GM19351 (cell line): Measurements from ENCODE around the gene KIR2DL1.
"Not testable (repeated sequence)": the region's sequence is repeated elsewhere in the genome, so short reads cannot be mapped to it uniquely, and the experiment has no call there.

ENCODE experiments used
- ATAC-seq: cut with Tn5 transposase; IDR thresholded peaks from one replicate; pipeline ENCODE4 v1.9.1; 2021; ENCODE audit warnings: mild to moderate bottlenecking, moderate library complexity; ENCODE audit not compliant: unreplicated experiment

Gene KIR2DL1

GRCh38 chr19:54769646-54770045 lies at the start of gene KIR2DL1:
Gene KIR2DL1, plus strand, starts transcription at chr19:54769793. Its CDS starts 58 bp downstream, at chr19:54769851.
- not testable (repeated sequence) for ATAC-seq

GRCh38 chr19:54724142-54724541 lies 45.5 kb upstream of the KIR2DL1 start, which contains the start of gene KIR3DL3:
Gene KIR3DL3, plus strand, starts transcription at chr19:54724442. Its CDS starts 55 bp downstream, at chr19:54724497.
- ATAC-seq, result no peak

GRCh38 chr19:54724644-54725043 lies 44.9 kb upstream of the KIR2DL1 start:
- ATAC-seq, result no peak

GRCh38 chr19:54725321-54725720 lies 44.3 kb upstream of the KIR2DL1 start:
- ATAC-seq, result no peak

GRCh38 chr19:54727562-54727961 lies 42.0 kb upstream of the KIR2DL1 start:
- ATAC-seq, result no peak

GRCh38 chr19:54728167-54728566 lies 41.4 kb upstream of the KIR2DL1 start:
- ATAC-seq, result no peak

- ATAC-seq, result no peak
Measured at GRCh38 chr19:54729416-54730188, 40.0 kb upstream of the KIR2DL1 start.

GRCh38 chr19:54731191-54731590 lies 38.4 kb upstream of the KIR2DL1 start:
- ATAC-seq, result no peak

- not testable (repeated sequence) for ATAC-seq
Measured at GRCh38 chr19:54738306-54738705, 31.3 kb upstream of the KIR2DL1 start, which contains the start of gene KIR2DL3. Gene KIR2DL3, plus strand, starts transcription at chr19:54738513. Its CDS starts 33 bp downstream, at chr19:54738546.

GRCh38 chr19:54738715-54739114 lies 30.9 kb upstream of the KIR2DL1 start:
- no peak for ATAC-seq

GRCh38 chr19:54739587-54740497 lies 29.8 kb upstream of the KIR2DL1 start:
- ATAC-seq, result no peak

GRCh38 chr19:54741950-54742349 lies 27.6 kb upstream of the KIR2DL1 start:
- not testable (repeated sequence) for ATAC-seq

- not testable (repeated sequence) for ATAC-seq
Measured at GRCh38 chr19:54744080-54744479, 25.5 kb upstream of the KIR2DL1 start.

GRCh38 chr19:54747614-54748322 lies 21.8 kb upstream of the KIR2DL1 start:
- not testable (repeated sequence) for ATAC-seq

- ATAC-seq, result not testable (repeated sequence)
Measured at GRCh38 chr19:54750276-54750675, 19.3 kb upstream of the KIR2DL1 start.

GRCh38 chr19:54756204-54757110 lies 13.1 kb upstream of the KIR2DL1 start:
- ATAC-seq, result not testable (repeated sequence)

- ATAC-seq, result not testable (repeated sequence)
Measured at GRCh38 chr19:54758577-54758976, 11.0 kb upstream of the KIR2DL1 start.

- ATAC-seq, result not testable (repeated sequence)
Measured at GRCh38 chr19:54764219-54764618, 5.4 kb upstream of the KIR2DL1 start.

- ATAC-seq, result not testable (repeated sequence)
Measured at GRCh38 chr19:54766464-54766863, 3.1 kb upstream of the KIR2DL1 start.

GRCh38 chr19:54770511-54770910 lies 918 bp downstream of the KIR2DL1 start:
- not testable (repeated sequence) for ATAC-seq
